Mesendoderm (in vitro differentiated cells): ENCODE data around the gene SUCLG1.

Experiments
- DNase-seq: peaks from one replicate; pipeline ENCODE4 v3.0.0; 2013
- H2AK5ac ChIP-seq: 2 replicates; pipeline ENCODE4 v1.6.1; 2013; ENCODE audit warnings: low read length, inconsistent platforms
- H2BK120ac ChIP-seq: 2 replicates; pipeline ENCODE4 v1.6.1; 2013; ENCODE audit warnings: low read depth, mild to moderate bottlenecking, low read length, moderate library complexity, mixed read lengths
- H2BK15ac ChIP-seq: replicated peaks from 2 replicates; pipeline ENCODE4 v1.6.1; 2013; ENCODE audit warnings: low read depth, mild to moderate bottlenecking, moderate library complexity
- H2BK5ac ChIP-seq: 2 replicates; pipeline ENCODE4 v1.6.1; 2013; ENCODE audit warnings: low read length, inconsistent platforms
- H3K18ac ChIP-seq: 2 replicates; pipeline ENCODE4 v1.6.1; 2013; ENCODE audit warnings: mild to moderate bottlenecking, low read length, mixed read lengths
- H3K23ac ChIP-seq: one replicate; pipeline ENCODE4 v1.6.1; 2013; ENCODE audit warnings: low read length
- H3K27ac ChIP-seq: 2 replicates; pipeline ENCODE4 v1.5.1; 2013; ENCODE audit warnings: low read depth, mild to moderate bottlenecking, inconsistent platforms, low read length, moderate library complexity
- H3K27me3 ChIP-seq: 2 replicates; pipeline ENCODE4 v1.6.1; 2013; ENCODE audit warnings: low read length, control low read depth, mild to moderate bottlenecking, inconsistent platforms; ENCODE audit not compliant: insufficient read depth, poor library complexity
- H3K36me3 ChIP-seq: 2 replicates; pipeline ENCODE4 v1.6.1; 2013; ENCODE audit warnings: low read length, inconsistent platforms; ENCODE audit not compliant: control insufficient read depth, insufficient read depth
- H3K4ac ChIP-seq: one replicate; pipeline ENCODE4 v1.6.1; 2013; ENCODE audit warnings: low read depth, mild to moderate bottlenecking, low read length, moderate library complexity
- H3K4me1 ChIP-seq: 2 replicates; pipeline ENCODE4 v1.6.1; 2013; ENCODE audit warnings: low read depth, low read length, inconsistent platforms; ENCODE audit not compliant: control insufficient read depth
- H3K4me2 ChIP-seq: 2 replicates; pipeline ENCODE4 v1.6.1; 2013; ENCODE audit warnings: low read length
- H3K4me3 ChIP-seq: 2 replicates; pipeline ENCODE4 v1.5.1; 2013; ENCODE audit warnings: mild to moderate bottlenecking, low read length
- H3K56ac ChIP-seq: one replicate; pipeline ENCODE4 v1.6.1; 2013; ENCODE audit warnings: low read length
- H3K79me1 ChIP-seq: 2 replicates; pipeline ENCODE4 v1.6.1; 2013; ENCODE audit warnings: low read length, inconsistent platforms
- H3K79me2 ChIP-seq: 2 replicates; pipeline ENCODE4 v1.6.1; 2013; ENCODE audit warnings: mild to moderate bottlenecking, low read length; ENCODE audit not compliant: control insufficient read depth, insufficient read depth
- H3K9ac ChIP-seq: 2 replicates; pipeline ENCODE4 v1.6.1; 2013; ENCODE audit warnings: low read length, inconsistent platforms
- H4K5ac ChIP-seq: one replicate; pipeline ENCODE4 v1.6.1; 2013; ENCODE audit warnings: low read length
- H4K8ac ChIP-seq: one replicate; pipeline ENCODE4 v1.6.1; 2013; ENCODE audit warnings: low read depth, mild to moderate bottlenecking, control low read depth, low read length, moderate library complexity
- WGBS: extraction: QIAGEN DNeasy Blood & Tissue Kit; methylation state at CpG from one replicate; pipeline ENCODE4 v1.1.7; 2013; ENCODE audit warnings: low lambda C conversion rate, missing lambda C conversion rate; ENCODE audit not compliant: insufficient coverage; ENCODE audit errors: extremely low coverage; 5-methylcytosine and 5-hydroxymethylcytosine counted together

Gene SUCLG1

GRCh38 chr2:84441505-84441904, 17.6 kb downstream of the SUCLG1 start:
- no peak overlapping the region for H3K27ac ChIP-seq

GRCh38 chr2:84441036-84441435, 18.0 kb downstream of the SUCLG1 start:
- no peaks in the 10 kb centered on the region for H3K79me2 ChIP-seq
- no peak for DNase-seq
- H2AK5ac ChIP-seq: no peak overlapping the region
- H3K27me3 ChIP-seq: no peaks in the 10 kb centered on the region
- no peak overlapping the region for H3K23ac ChIP-seq
- no peak overlapping the region for H2BK5ac ChIP-seq
- no peak overlapping the region for H4K5ac ChIP-seq
- no CpG with 5 or more reads among the region's 4 CpGs for WGBS
- no peak overlapping the region for H2BK120ac ChIP-seq
- no peak overlapping the region for H3K4me3 ChIP-seq
- H3K9ac ChIP-seq: no peak overlapping the region
- H2BK15ac ChIP-seq: no peak overlapping the region
- peaks cover 2% of the 10 kb centered on the region for H3K36me3 ChIP-seq
- H3K27ac ChIP-seq: no peak overlapping the region
- no peak overlapping the region for H3K56ac ChIP-seq
- no peak overlapping the region for H4K8ac ChIP-seq
- H3K4ac ChIP-seq: no peak overlapping the region
- H3K4me1 ChIP-seq: no peaks in the 10 kb centered on the region
- no peak overlapping the region for H3K4me2 ChIP-seq
- no peak overlapping the region for H3K18ac ChIP-seq
- no peaks in the 10 kb centered on the region for H3K79me1 ChIP-seq

More at GRCh38 chr2:84441505-84441904, 17.6 kb downstream of the SUCLG1 start:
- no peak overlapping the region for H2AK5ac ChIP-seq
- no peak overlapping the region for H2BK15ac ChIP-seq
- no peak overlapping the region for H3K23ac ChIP-seq
- peaks cover 2% of the 10 kb centered on the region for H3K36me3 ChIP-seq
- H3K18ac ChIP-seq: no peak overlapping the region
- H4K5ac ChIP-seq: no peak overlapping the region
- H3K56ac ChIP-seq: no peak overlapping the region
- no peaks in the 10 kb centered on the region for H3K79me2 ChIP-seq
- no peak overlapping the region for H3K4me2 ChIP-seq
- no CpG with 5 or more reads among the region's 1 CpG for WGBS
- no peak overlapping the region for H3K9ac ChIP-seq
- no peak overlapping the region for H2BK120ac ChIP-seq
- no peak overlapping the region for H3K4me3 ChIP-seq
- H2BK5ac ChIP-seq: no peak overlapping the region
- no peaks in the 10 kb centered on the region for H3K27me3 ChIP-seq
- H3K4ac ChIP-seq: no peak overlapping the region
- H4K8ac ChIP-seq: no peak overlapping the region
- DNase-seq: no peak
- no peaks in the 10 kb centered on the region for H3K4me1 ChIP-seq
- H3K79me1 ChIP-seq: no peaks in the 10 kb centered on the region

GRCh38 chr2:84435345-84436025, 23.6 kb downstream of the SUCLG1 start:
- Histone ChIP-seq H2AK5ac (no peak overlapping the region), H3K4me1 (no peaks in the 10 kb centered on the region), H2BK15ac (no peak overlapping the region), H4K5ac (no peak overlapping the region), H3K4me3 (no peak overlapping the region), H2BK120ac (no peak overlapping the region), H3K9ac (no peak overlapping the region), H3K23ac (no peak overlapping the region), H3K18ac (no peak overlapping the region), H3K4me2 (no peak overlapping the region), H3K4ac (no peak overlapping the region), H3K79me1 (no peaks in the 10 kb centered on the region), H3K27ac (no peak overlapping the region), H3K27me3 (no peaks in the 10 kb centered on the region), H3K36me3 (no peaks in the 10 kb centered on the region), H4K8ac (no peak overlapping the region), H3K79me2 (no peaks in the 10 kb centered on the region), H2BK5ac (no peak overlapping the region), H3K56ac (no peak overlapping the region)
- WGBS: no CpG with 5 or more reads among the region's 6 CpGs
- no peak for DNase-seq

- no peak overlapping the region for H3K56ac ChIP-seq
- no peak overlapping the region for H3K23ac ChIP-seq
- no peaks in the 10 kb centered on the region for H3K36me3 ChIP-seq
- H4K5ac ChIP-seq: no peak overlapping the region
- WGBS: no CpG with 5 or more reads among the region's 1 CpG
- no peaks in the 10 kb centered on the region for H3K79me2 ChIP-seq
- no peak overlapping the region for H3K18ac ChIP-seq
- no peak overlapping the region for H2AK5ac ChIP-seq
- no peak overlapping the region for H3K27ac ChIP-seq
- no peak overlapping the region for H3K4me3 ChIP-seq
- H4K8ac ChIP-seq: no peak overlapping the region
- H3K4me1 ChIP-seq: no peaks in the 10 kb centered on the region
- no peak overlapping the region for H3K9ac ChIP-seq
- DNase-seq: no peak
- no peaks in the 10 kb centered on the region for H3K79me1 ChIP-seq
- no peaks in the 10 kb centered on the region for H3K27me3 ChIP-seq
- H3K4me2 ChIP-seq: no peak overlapping the region
- no peak overlapping the region for H2BK120ac ChIP-seq
- no peak overlapping the region for H3K4ac ChIP-seq
- no peak overlapping the region for H2BK5ac ChIP-seq
- H2BK15ac ChIP-seq: no peak overlapping the region
These were observed 29.8 kb downstream of the SUCLG1 start for GRCh38 chr2:84429328-84429727.

GRCh38 chr2:84427235-84428138, 31.6 kb downstream of the SUCLG1 start:
- Histone ChIP-seq H2BK15ac (no peak overlapping the region), H2BK5ac (no peak overlapping the region), H3K9ac (no peak overlapping the region), H3K4me1 (no peaks in the 10 kb centered on the region), H3K79me2 (no peaks in the 10 kb centered on the region), H3K18ac (no peak overlapping the region), H3K36me3 (no peaks in the 10 kb centered on the region), H3K4me2 (no peak overlapping the region), H3K27me3 (no peaks in the 10 kb centered on the region), H3K79me1 (no peaks in the 10 kb centered on the region), H3K4me3 (no peak overlapping the region), H3K4ac (no peak overlapping the region), H4K5ac (no peak overlapping the region), H3K23ac (no peak overlapping the region), H3K56ac (no peak overlapping the region), H2BK120ac (no peak overlapping the region), H2AK5ac (no peak overlapping the region), H3K27ac (no peak overlapping the region), H4K8ac (no peak overlapping the region)
- DNase-seq: no peak
- WGBS: no CpG with 5 or more reads among the region's 2 CpGs
